HG03442 (cell line): ENCODE measurements around the gene CLCA4.

Experiments used
- ATAC-seq: cut with Tn5 transposase; IDR thresholded peaks from one replicate; pipeline ENCODE4 v1.9.1; 2021; ENCODE audit warnings: mild to moderate bottlenecking, moderate library complexity; ENCODE audit not compliant: unreplicated experiment

CLCA4 gene, protein sequence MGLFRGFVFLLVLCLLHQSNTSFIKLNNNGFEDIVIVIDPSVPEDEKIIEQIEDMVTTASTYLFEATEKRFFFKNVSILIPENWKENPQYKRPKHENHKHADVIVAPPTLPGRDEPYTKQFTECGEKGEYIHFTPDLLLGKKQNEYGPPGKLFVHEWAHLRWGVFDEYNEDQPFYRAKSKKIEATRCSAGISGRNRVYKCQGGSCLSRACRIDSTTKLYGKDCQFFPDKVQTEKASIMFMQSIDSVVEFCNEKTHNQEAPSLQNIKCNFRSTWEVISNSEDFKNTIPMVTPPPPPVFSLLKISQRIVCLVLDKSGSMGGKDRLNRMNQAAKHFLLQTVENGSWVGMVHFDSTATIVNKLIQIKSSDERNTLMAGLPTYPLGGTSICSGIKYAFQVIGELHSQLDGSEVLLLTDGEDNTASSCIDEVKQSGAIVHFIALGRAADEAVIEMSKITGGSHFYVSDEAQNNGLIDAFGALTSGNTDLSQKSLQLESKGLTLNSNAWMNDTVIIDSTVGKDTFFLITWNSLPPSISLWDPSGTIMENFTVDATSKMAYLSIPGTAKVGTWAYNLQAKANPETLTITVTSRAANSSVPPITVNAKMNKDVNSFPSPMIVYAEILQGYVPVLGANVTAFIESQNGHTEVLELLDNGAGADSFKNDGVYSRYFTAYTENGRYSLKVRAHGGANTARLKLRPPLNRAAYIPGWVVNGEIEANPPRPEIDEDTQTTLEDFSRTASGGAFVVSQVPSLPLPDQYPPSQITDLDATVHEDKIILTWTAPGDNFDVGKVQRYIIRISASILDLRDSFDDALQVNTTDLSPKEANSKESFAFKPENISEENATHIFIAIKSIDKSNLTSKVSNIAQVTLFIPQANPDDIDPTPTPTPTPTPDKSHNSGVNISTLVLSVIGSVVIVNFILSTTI

DNA sequence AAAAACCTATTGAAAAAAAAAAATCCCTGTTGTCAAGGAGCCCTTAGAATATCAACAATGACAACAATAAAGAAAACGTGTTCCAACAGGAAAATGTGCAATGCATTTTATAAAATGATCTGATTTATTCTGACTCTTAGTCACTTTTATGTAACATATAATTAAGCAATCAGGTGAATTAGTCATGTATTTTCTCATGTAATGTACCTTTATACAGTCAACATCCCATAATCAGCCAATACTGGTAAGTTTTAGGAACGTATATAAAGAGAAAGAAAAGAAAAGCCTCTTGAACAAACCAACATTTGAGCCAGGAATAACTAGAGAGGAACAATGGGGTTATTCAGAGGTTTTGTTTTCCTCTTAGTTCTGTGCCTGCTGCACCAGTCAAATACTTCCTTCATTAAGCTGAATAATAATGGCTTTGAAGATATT, at the start of gene CLCA4:
TSS of gene CLCA4 (plus strand) at position 292 of the 435 bp plus-strand sequence. CDS start at position 334, 42 bp downstream.
- no peak for ATAC-seq

DNA sequence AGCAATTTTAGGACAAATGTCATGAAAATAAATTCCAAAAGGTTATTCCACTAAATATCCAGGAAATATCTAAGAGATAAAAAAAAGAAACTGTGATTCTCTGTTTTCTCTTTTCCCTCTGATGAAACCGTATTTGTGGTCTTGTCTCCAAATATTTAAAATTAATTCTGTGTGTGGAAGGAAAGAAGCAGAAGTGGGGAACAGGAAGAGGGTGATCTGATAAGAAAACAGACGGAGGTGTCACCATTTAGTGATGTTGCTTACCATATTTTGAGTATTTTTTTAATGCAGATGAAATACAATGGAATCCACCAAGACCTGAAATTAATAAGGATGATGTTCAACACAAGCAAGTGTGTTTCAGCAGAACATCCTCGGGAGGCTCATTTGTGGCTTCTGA, 48.6 kb upstream of the CLCA4 start:
- ATAC-seq: no peak

DNA sequence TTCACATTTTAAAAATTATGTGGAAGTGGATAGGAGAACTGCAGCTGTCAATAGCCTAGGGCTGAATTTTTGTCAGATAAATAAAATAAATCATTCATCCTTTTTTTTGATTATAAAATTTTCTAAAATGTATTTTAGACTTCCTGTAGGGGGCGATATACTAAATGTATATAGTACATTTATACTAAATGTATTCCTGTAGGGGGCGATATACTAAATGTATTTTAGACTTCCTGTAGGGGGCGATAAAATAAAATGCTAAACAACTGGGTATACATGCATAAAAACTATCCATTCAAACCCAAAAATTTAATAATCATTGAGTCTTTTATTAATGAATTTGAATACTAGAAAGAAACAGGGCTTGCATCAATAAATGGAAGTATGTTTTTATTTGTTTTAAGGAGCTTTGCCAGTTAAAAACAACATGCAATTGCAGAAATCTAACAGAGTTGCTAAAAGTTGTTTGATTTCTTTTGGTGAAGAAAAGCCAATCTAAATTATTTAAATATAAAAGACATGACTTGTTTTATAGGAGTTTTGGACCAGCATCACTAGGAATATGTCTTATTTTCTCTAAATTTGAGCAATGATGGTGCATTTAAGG, 46.8 kb upstream of the CLCA4 start:
- ATAC-seq: no peak

DNA sequence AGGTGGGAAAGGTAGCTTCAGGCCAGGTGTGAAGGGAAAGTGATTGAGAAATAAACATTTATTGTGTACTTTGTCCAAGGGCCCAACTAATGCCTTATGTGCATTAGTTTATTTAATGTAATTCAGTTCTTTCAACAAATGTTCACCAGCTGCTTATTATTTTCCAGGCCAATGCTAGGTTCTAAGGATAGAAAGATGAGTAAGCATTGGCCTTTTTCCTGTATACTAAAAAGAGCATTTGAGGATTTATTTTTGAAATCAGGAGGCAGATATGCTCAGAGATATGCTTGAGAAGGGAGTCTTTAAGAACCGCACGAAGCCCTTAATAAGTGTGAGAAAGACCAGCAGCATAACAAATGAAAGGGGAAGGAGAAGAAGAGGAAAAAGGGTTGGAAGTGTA, 46.2 kb upstream of the CLCA4 start:
- ATAC-seq: no peak

DNA sequence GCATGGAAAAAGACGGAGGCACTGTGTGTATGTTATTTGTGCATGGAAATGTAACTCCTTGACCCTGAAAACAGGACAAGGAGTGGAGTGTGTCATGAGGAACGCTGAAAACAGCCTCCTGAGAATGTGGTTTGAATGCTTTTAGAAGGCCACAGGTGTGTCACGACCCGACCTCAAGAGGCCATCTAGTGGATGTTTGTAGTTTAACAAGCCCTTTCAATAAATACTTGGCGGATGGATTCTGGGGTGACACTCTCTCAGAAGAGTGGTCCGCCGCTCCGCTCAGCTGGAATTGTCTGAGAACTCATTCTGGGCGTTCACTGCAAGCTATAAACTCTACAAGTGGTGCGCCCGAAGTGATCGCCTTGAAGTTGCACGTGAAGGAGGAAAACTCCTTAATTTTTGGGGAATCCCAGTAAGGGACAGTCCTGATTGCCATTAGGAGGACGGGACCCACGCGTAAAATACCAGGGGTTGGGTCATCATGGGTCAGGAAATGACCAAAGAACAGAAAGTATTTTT, 44.7 kb upstream of the CLCA4 start:
- peak; percentile 74 for ATAC-seq

DNA sequence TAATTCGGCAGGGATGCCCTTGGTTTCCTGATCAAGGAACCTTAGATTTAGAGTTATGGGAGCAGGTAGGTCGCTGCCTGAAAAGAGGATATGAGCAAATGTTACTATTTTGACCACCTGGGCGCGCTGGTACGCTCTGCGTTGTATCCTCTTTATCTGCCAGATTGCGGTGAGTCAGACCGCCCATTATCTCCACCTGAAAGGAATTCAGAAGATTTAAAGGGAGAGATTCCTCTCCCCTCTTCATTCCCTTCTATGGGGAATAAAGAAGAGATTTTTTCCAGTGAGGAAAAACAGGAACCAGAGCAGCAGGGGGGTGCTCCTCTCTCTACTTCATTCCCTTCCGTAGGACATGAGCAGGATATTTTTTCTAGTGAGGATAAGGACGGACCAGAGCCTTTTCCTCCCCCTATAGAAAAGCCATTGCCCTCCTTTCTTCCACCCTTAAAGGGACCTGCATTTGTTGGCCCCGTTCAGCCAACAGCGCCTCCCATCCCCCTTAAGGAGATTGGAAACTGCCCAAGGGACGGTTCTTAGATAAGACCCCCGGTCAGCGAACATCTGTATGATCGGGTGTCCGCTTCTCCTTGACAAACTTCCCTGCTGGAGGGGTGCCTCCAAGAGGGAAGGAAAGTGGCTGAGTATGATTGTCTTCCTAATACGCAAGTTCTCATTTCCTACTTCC, 44.0 kb upstream of the CLCA4 start:
- ATAC-seq: peak; percentile 33

DNA sequence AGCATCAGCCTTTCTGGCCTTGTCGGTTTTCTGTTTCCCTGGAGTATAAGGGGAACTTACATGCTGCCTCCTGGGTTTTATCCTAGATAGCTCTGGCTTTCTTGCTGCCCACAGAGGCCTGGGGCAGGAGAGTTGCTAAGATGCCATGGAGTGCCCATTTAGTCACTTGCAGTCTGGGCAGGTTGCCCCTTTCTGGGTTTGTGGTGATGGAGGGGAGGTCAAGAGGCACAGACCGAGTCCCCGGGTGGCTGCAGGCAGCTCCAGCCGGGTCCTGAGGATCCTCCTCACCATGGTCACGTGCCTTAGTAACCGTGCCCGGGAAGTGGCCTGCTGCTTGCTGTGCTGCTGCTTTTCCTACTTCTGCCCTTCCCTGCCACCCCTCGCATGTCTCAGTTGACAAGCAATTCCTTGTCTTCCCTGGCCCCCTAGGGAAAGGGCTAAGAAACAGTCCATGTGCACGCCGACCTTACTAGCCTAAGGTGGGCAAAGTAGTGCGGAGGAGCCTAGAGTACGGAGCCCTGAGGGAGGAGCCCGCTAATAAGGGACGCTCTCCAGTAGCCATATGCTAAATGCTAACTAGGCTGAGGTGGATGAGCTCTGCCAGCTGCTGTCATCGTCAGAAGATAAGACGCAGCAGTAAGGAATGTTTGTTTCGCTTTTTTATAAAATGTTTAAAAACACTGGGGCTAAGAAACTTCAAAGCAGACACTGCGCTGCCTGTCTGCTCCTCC, 43.3 kb upstream of the CLCA4 start:
- ATAC-seq: no peak

DNA sequence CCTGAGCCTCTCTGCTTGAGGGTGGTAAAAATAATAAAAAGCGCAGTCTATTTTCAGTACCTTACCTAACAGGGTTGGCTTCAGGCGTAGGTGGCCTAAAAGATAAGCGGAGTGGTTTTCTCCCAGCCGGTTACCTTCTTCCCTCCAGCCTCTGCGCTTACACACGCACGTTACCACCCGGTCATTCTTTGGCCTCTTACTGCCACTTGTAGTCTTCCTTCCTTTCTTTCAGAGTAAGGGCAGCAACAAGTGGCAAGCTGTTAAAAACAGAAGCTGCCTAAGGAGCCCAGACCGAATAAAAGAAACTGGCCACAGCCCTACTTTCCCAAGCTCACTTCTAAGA, 42.8 kb upstream of the CLCA4 start:
- no peak for ATAC-seq

DNA sequence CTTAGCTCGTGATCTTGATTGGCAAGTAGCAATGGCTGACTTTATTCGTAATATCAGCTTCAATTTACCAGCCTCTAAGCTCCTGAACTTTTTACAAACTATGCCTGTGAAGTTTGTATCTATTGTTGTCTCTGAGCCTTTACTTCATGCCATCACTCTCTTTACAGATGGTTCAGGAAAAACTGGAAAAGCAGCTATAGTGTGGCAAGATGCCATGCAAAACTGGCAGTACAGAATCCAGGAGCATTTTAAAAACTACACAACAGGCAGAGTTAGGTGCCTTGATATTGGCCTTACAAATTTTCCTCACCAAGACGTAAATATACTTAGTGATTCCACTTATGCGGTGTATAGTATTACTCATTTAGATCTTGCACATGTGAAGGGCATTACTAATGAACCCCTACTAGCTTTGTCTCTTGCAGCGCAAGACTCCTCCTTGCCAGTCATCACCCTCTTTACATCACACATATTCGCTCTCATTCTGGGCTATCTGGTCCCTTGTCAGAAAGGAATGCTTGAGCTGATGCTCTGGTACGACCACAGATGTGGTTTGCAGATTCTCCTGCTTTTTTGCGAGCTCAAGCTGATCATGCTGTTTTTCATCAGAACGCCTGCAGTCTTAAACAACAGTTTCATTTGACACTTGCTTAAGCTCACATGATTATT, 41.8 kb upstream of the CLCA4 start:
- no peak for ATAC-seq

DNA sequence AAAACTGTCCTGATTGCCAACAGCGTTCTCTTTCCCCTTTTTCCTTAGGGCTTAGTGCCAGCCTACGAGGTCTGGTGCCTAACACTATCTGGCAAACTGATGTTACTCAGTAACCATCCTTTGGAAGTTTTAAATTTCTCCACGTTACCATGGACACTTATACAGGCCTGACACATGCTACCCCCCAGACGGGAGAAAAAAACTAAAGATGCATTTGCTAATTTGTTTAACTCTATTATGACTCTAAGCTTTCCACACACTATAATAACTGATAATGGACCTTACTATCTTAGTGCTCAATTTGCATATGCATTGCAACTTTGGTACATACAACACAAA, 41.3 kb upstream of the CLCA4 start:
- no peak for ATAC-seq

DNA sequence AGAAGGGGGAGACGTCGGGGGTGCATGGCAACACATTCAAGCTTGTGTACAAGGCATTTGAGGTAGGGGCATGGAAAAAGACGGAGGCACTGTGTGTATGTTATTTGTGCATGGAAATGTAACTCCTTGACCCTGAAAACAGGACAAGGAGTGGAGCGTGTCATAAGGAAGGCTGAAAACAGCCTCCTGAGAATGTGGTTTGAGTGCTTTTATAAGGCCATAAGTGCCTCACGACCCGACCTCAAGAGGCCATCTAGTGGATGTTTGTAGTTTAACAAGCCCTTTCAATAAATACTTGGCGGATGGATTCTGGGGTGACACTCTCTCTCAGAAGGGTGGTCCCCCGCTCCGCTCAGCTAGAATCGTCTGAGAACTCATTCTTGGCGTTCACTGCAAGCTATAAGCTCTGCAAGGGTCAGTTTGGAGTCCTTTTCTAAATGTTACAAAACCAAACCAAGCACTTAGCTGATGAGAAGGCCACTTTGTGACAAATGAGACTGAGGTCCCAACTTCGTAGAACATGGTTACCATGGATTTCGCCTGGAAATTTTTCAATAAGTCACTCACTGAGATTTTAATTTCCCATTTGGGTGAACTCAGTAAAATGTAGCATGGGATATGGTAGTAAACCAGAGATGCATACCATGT, 38.8 kb upstream of the CLCA4 start:
- no peak for ATAC-seq

DNA sequence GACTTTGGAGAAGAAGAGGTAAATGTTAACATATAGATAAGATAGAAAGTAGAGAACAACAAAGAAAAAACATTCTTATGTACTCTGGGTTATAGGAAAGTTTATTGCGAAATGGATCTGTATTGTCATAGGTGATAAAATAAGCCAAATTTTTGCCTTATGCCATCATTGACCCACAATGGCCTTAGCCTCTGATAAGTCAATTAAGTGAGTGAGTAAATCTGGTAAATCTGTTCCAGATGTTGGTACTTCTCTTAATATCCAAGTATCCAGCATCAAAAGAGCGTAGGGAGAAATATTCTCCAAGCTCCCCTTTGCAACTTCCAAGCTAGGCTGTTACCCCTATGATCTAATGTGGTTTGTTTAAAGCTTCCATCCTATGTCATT, 38.3 kb upstream of the CLCA4 start:
- ATAC-seq: no peak

DNA sequence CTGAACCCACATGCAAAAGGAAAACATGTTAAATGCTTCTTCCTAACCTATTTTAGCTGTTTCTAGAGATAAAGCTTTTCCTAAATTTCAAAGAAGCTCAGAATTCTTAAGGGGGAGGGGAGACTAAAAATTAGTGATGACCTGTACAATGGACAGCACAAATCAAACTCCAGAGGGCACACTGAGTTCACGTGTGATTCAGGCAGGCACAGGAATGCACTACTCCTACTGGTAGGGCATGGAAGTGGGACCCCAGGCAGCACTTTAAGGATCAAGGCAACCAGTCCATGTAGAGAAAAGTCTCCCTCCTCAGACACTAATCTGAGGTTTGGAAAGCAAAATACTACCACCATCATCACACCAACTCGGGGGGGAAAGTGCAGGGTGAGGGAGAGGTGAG, 31.3 kb upstream of the CLCA4 start:
- no peak for ATAC-seq

DNA sequence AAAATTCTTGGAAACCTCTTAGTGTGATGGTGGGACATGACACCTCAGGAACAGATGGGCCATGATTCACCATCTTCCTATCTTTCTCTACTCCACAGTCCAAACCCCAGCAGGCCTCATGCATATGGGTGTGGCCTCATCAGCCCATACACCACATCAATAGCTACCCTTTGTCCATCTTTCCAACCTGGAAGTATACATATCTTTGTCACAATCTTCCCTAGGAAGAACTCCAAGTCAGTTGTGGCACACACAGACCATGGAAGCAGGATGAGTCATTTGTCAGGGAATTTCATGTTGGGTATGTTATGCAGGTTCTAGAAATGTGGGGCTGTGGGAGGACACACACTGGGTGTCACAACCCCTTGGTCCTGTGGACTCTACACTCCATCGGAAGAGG, 30.5 kb upstream of the CLCA4 start:
- ATAC-seq: no peak

DNA sequence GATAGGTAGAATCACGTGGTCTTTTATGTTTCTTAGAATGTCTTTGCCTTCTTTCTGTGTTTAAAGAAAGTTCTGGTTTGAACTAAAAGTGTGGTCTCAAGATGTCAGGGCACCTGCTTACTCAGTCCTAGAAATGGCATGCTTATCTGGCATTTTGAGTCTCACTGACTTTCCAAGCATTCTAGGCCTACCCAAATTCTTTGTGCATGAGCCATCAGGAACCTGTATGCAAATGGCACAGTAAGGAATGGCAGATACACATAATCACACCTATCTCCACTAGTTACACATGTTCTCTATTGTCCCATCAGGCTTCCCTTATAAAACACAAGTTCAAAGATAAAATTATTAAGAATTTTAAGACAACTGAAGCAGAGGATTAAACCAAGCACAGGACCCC, 29.5 kb upstream of the CLCA4 start:
- ATAC-seq: no peak

DNA sequence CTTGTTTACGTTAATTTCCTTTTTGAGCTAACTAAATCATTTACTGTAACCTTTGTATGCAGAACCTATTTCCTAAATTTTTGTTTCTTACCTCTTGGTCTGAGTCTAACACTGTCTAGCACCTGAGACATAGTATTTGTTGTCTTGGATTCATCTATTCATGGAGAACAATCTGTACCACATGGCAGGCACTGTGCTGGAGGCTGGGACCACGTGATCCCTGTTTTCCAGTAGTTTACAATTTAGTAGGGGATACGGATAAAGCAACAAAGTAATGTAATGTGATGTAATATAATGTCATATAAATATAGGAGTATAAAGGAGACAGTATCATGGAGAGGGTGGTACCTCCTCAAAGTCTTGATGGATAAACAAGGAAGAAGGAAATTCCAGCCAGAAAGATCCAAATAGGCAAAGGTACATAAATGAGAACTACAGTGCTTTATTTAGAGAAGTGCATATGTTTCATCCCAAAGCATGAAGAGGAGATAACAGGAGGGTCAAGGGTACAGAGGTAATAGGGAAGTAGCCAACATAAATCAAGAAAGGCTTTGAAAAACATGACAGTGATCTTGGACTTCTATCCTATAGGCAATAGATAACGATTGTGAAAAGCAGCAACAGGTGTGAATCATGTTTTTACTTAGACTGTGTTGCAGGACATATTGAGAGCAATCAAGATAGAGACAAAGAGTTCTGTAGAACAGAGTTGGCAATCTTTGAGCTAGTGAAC, 25.9 kb upstream of the CLCA4 start:
- no peak for ATAC-seq

DNA sequence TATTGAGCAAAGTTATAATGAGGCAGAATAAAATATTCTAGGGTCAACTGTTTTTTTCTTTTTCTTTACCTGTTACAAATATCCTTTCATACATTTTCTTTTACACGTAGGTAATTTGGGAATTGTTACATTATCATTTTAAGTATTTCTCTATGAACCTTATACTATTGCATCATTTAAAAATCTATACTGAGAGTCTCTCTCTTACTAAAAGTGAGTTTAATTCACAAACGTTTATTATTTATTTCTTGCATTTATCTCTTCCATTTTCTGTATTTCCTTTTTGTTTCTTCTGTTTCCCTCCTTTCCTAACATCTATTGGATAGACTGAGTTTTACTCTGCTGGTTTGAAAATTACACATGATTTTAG, 25.4 kb upstream of the CLCA4 start:
- ATAC-seq: no peak

DNA sequence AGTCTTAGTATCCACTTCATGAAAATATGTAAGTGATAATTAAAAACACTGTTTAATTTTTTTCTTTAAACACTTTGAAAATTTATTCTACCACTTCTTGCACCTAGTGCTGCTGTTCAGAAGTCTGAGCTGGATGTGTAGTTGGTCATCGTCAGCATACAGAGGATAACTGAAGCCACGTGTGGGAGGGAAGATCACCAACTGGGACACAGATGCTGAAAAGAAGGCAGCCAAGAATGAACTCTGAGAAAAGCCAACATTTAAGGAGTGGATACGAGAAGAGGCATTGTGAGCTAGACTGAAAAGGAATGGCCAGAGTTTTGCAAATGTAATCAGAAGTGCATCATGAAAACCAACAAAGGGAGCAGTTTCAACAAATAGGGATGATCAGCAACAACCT, 24.6 kb upstream of the CLCA4 start:
- ATAC-seq: no peak
